Body of pancreas (tissue), 4 donors: Measurements from ENCODE around the gene PCGF2.

Experiments
- POLR2A ChIP-seq, 3 donors: fragments of 450-650 bp; IDR thresholded peaks; one replicate each; pipeline ENCODE4 v1.6.1; 2016; ENCODE audit warnings: antibody characterized with exemption in 3 of 3, mild to moderate bottlenecking in 2 of 3
- TF ChIP-seq, protein P1 (sequence below), 7 experiments: fragments of 450-650 bp in 4 of 7; fragments of 200-600 bp in 3 of 7; sonication (generic) in 3 of 7; IDR thresholded peaks; one replicate each; pipeline ENCODE4 v1.5.1; 2016 to 2019; ENCODE audit warnings: antibody characterized with exemption in 7 of 7

DNA sequence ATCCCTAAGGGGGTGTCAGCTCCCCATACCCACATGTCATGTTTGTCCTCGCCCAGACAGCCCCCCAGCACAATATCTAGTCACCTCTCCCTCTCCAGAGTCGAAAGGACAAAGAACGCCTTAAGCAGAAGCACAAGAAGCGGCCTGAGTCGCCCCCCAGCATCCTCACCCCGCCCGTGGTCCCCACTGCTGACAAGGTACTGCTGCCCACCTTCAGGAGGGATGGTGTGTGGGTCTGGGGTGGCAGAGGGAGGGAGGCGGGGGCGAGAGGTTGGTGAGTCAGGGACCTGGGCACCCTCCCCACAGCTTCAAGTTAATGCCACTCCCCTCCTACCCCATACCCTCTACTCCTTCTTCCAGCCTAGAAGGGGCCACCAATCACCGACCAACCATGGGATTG is 35.5 kb downstream of the PCGF2 start:
- no peak for TF ChIP-seq POLR2A (IDR thresholded peaks at IDR 0.05)
- TF ChIP-seq, protein P1, sequence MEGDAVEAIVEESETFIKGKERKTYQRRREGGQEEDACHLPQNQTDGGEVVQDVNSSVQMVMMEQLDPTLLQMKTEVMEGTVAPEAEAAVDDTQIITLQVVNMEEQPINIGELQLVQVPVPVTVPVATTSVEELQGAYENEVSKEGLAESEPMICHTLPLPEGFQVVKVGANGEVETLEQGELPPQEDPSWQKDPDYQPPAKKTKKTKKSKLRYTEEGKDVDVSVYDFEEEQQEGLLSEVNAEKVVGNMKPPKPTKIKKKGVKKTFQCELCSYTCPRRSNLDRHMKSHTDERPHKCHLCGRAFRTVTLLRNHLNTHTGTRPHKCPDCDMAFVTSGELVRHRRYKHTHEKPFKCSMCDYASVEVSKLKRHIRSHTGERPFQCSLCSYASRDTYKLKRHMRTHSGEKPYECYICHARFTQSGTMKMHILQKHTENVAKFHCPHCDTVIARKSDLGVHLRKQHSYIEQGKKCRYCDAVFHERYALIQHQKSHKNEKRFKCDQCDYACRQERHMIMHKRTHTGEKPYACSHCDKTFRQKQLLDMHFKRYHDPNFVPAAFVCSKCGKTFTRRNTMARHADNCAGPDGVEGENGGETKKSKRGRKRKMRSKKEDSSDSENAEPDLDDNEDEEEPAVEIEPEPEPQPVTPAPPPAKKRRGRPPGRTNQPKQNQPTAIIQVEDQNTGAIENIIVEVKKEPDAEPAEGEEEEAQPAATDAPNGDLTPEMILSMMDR (IDR thresholded peaks at IDR 0.05), result no peak
